Measurements from ENCODE around the gene SUMO3.
"Not testable (repeated sequence)": the region's sequence is repeated elsewhere in the genome, so short reads cannot be mapped to it uniquely, and the experiment has no call there.

DNA sequence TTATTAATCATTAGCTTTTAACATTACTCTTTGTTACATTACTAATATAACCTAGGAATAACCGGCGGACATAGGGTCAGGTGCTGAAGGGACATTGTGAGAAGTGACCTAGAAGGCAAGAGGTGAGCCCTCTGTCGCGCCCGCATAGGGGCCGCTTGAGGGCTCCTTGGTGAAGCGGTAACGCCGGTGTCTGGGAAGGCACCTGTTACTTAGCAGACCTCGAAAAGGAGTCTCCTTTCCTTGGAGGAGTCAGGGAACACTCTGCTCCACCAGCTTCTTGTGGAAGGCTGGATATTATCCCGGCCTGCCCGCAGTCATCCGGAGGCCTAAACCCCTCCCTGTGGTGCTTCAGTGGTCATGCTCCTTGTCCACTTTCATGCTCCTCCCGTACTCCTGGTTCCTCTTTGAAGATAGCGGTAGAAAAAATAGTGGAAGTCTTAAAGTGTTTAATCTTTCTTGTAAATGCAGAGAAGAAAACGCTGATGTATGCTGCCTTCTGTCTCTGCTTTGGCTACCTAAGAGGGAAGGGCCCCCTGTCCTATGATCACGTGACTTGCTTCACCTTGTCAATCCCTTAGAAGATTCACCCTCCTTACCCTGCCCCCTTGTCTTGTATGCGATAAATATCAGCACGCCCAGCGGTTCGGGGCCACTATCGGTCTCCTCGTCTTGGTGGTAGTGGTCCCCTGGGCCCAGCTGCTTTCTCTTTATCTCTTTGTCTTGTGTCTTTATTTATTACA lies 14.8 kb upstream of the SUMO3 start:
- TF ChIP-seq, protein P1, sequence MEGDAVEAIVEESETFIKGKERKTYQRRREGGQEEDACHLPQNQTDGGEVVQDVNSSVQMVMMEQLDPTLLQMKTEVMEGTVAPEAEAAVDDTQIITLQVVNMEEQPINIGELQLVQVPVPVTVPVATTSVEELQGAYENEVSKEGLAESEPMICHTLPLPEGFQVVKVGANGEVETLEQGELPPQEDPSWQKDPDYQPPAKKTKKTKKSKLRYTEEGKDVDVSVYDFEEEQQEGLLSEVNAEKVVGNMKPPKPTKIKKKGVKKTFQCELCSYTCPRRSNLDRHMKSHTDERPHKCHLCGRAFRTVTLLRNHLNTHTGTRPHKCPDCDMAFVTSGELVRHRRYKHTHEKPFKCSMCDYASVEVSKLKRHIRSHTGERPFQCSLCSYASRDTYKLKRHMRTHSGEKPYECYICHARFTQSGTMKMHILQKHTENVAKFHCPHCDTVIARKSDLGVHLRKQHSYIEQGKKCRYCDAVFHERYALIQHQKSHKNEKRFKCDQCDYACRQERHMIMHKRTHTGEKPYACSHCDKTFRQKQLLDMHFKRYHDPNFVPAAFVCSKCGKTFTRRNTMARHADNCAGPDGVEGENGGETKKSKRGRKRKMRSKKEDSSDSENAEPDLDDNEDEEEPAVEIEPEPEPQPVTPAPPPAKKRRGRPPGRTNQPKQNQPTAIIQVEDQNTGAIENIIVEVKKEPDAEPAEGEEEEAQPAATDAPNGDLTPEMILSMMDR (IDR thresholded peaks at IDR 0.05): not testable (repeated sequence)
- not testable (repeated sequence) for TF ChIP-seq EP300, POLR2AphosphoS5, POLR2A (IDR thresholded peaks at IDR 0.05)
